Psoas muscle (tissue), 8 donors: ENCODE data around the gene NDUFS1. TPM values are rescaled to one million over a fixed set of nuclear protein-coding genes. Genes with fewer than 3 reads are reported as not detected.

Source experiments
- ATAC-seq, 4 donors: fragments of 200-7000 bp; cut with Tn5 transposase; one replicate each; pipeline ENCODE4 v1.9.1; 2020; ENCODE audit warnings: moderate library complexity in 3 of 4, mild to moderate bottlenecking in 2 of 4
- DNase-seq, 2 donors: peaks; one replicate each; pipeline ENCODE4 v3.0.0-alpha.2; 2020
- H3K27ac ChIP-seq: fragments of 200-600 bp; one replicate; pipeline ENCODE4 v1.8.0; 2022
- H3K27me3 ChIP-seq, 3 donors: fragments of 200-600 bp in 1 of 3; one replicate each; pipeline versions ENCODE4 v1.6.1 to v1.8.0; 2013 to 2022; ENCODE audit warnings: low read length in 2 of 3, mild to moderate bottlenecking in 2 of 3, moderate library complexity in 1 of 3; ENCODE audit not compliant: insufficient read depth in 3 of 3
- H3K36me3 ChIP-seq, 2 donors: fragments of 200-600 bp in 1 of 2; one replicate each; pipeline versions ENCODE4 v1.6.1 to v1.8.0; 2013 to 2022; ENCODE audit warnings: low read depth in 1 of 2, mild to moderate bottlenecking in 1 of 2, moderate library complexity in 1 of 2; ENCODE audit not compliant: insufficient read depth in 1 of 2
- H3K4me1 ChIP-seq: fragments of 200-600 bp; one replicate; pipeline ENCODE4 v1.8.0; 2022
- H3K4me3 ChIP-seq: fragments of 200-600 bp; one replicate; pipeline ENCODE4 v1.8.0; 2022; ENCODE audit warnings: mild to moderate bottlenecking
- H3K9me3 ChIP-seq: fragments of 200-600 bp; one replicate; pipeline ENCODE4 v1.8.0; 2022
- WGBS, 3 donors: extraction: QIAGEN DNeasy Blood & Tissue Kit; methylation state at CpG; one replicate each; pipeline versions ENCODE4 v1.1.6 to v1.1.7; 2013; 5-methylcytosine and 5-hydroxymethylcytosine counted together
- intact Hi-C, 2 donors: fragments of 100-400 bp; cut with DNase I; formaldehyde crosslinking; loops; one replicate each; pipeline versions ENCODE4 v1.11.0 to v1.14.2; 2022
- polyA plus RNA-seq, 3 donors: library from polyadenylated mRNA; stranded (reverse); fragments of 200-250 nt; gene quantifications; one replicate each; pipeline ENCODE4 v1.2.3, GENCODE V29; 2013
- total RNA-seq, 4 donors: library from RNA; stranded (reverse); fragmentation: NEBNext Ultra II Directional in 2 of 4; extraction: Animal tissue kit (Norgen Biotek cat#: 25700) in 2 of 4; gene quantifications; one replicate each; pipeline versions ENCODE4 v1.2.1 to v1.2.4, GENCODE V29; 2021 to 2023
- TF ChIP-seq, protein P1 (sequence below): fragments of 200-600 bp; IDR thresholded peaks from one replicate; pipeline ENCODE4 v1.8.0; 2022; ENCODE audit warnings: antibody characterized with exemption
- donor health status: healthy with polysubstance abuse.
- donor health status: DM: no; HTN: no; CAD: no; lungs with moderate emphysema.
- donor health status: Bipolar disorder and iron deficiency.
- donor health status: healthy.
- donor health status: DM: yes; HTN: yes; CAD: no.
- donor health status: DM: no; HTN: no; CAD: no.
- donor health status: DM: no; HTN: no; CAD: no.
- donor health status: DM: yes; HTN: yes; CAD: no.

NDUFS1 gene
- total and polyA plus RNA-seq, 7 donors, result 117 to 420 (median 231) TPM

DNA sequence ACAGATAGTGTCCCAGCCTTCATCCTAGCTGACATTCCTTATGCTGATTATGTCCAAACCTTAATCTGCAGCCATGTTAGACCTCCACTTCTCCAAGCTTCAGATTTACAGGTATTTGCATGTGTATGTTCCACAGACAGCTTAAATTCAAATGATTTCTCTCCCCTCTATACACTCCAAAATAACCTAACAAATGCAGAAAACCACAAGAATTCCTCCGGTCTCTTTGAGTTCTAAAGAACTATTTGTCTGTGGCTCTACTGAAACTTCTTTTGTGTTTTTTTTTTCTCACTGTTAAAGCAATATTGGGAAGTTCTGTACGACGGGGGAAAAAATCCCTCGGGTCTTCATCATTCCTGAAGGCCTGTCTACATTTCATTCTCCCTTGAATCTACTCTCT is 8.6 kb downstream of the NDUFS1 start:
- Histone ChIP-seq H3K27ac (no peak overlapping the region), H3K27me3 (no peaks in the 10 kb centered on the region), H3K4me1 (peaks cover 10% of the 10 kb centered on the region), H3K36me3 (peaks cover 9 to 72% of the 10 kb centered on the region in 2 donors), H3K9me3 (no peaks in the 10 kb centered on the region), H3K4me3 (no peak overlapping the region)
- TF ChIP-seq, protein P1, sequence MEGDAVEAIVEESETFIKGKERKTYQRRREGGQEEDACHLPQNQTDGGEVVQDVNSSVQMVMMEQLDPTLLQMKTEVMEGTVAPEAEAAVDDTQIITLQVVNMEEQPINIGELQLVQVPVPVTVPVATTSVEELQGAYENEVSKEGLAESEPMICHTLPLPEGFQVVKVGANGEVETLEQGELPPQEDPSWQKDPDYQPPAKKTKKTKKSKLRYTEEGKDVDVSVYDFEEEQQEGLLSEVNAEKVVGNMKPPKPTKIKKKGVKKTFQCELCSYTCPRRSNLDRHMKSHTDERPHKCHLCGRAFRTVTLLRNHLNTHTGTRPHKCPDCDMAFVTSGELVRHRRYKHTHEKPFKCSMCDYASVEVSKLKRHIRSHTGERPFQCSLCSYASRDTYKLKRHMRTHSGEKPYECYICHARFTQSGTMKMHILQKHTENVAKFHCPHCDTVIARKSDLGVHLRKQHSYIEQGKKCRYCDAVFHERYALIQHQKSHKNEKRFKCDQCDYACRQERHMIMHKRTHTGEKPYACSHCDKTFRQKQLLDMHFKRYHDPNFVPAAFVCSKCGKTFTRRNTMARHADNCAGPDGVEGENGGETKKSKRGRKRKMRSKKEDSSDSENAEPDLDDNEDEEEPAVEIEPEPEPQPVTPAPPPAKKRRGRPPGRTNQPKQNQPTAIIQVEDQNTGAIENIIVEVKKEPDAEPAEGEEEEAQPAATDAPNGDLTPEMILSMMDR, result no peak
- DNase-seq (no peak), ATAC-seq (no peak)
- intact Hi-C loops, result loop anchor here in 1 of 2 donors (10.0 kb wide), 1 partner anchor 126 kb away; no protein-coding TSS in a partner anchor
- 77 to 84% (median 83%) methylated on average over 4 of the region's 4 CpGs for WGBS, 3 donors

DNA sequence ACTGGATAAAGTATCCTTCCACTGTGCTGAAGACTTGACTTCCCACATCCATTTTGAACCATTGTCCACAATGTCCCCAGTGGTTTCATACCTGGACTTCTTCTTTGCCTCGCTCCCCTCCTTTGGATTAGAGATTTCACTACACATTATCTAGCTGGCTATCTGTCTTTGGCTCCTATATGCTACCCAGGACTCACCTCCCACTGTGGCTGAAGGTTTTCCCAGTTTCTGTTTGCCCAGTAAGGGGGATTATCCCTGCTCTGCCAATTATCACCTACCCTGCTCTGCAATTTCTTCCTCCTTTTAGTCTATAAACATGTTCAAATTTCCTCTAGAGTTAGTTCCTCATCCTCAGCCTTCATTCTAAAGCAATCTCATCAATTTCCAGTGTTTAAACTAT is 9.1 kb downstream of the NDUFS1 start:
- intact Hi-C loops, result loop anchor here in 1 of 2 donors (10.0 kb wide), 1 partner anchor 125 kb away; no protein-coding TSS in a partner anchor
- H3K27me3 ChIP-seq, result no peaks in the 10 kb centered on the region
- H3K36me3 ChIP-seq, result peaks cover 10 to 77% of the 10 kb centered on the region in 2 donors
- ATAC-seq (no peak), DNase-seq (no peak)
- H3K27ac ChIP-seq, result no peak overlapping the region
- WGBS, 3 donors, result 95 to 100% (median 100%) methylated on average over 1 of the region's 1 CpG
- peaks cover 10% of the 10 kb centered on the region for H3K4me1 ChIP-seq
- no peak overlapping the region for H3K4me3 ChIP-seq
- no peaks in the 10 kb centered on the region for H3K9me3 ChIP-seq
- TF ChIP-seq, protein P1, result no peak

DNA sequence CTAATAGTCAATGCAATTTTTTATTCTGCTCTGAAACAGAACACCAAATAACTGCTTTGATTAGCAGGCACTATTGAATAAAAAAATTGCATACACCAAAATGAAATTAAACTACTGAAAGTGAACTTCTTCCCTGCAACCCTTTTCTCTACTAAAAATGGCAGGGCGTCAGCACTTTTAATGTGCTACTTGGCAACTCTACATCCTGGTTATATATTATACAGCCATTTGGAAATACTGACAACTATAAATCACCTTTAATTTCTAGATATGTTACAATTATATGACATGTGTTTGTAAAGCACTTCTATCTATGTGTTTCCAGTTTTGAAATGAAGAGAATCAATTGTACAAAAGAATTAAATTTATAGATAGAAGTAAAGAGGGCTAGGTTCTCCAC is 9.9 kb downstream of the NDUFS1 start:
- peaks cover 8% of the 10 kb centered on the region for H3K4me1 ChIP-seq
- H3K27ac ChIP-seq, result no peak overlapping the region
- peaks cover 10 to 85% of the 10 kb centered on the region in 2 donors for H3K36me3 ChIP-seq
- ATAC-seq (no peak), DNase-seq (no peak)
- no peaks in the 10 kb centered on the region for H3K27me3 ChIP-seq
- TF ChIP-seq, protein P1, result no peak
- 84 to 95% (median 88%) methylated on average over 1 of the region's 1 CpG for WGBS, 3 donors
- intact Hi-C loops, result loop anchor here in 1 of 2 donors (10.0 kb wide), 1 partner anchor 145 kb away; no protein-coding TSS in a partner anchor
- H3K4me3 ChIP-seq, result no peak overlapping the region
- H3K9me3 ChIP-seq, result no peaks in the 10 kb centered on the region

DNA sequence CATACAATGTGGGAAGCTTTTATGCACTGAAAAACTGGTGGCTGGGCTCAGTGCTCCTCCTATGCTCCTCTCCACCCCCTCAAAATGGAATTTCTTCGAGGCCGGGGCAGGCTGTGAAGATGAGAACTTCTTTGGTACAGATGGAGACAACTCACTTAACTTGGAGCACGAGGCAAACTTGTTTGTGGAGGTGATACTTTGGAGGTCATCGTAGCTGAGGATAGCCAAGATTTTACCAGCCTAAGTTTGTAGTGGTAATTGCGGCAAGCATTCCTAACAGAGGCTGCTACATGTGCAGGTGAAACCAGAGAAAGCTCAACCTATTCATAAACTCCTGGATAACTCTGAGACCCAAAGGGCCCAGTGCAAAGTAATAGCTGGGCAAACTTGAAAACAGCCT is 13.6 kb downstream of the NDUFS1 start:
- Histone ChIP-seq H3K4me3 (no peak overlapping the region), H3K27me3 (no peaks in the 10 kb centered on the region), H3K9me3 (no peaks in the 10 kb centered on the region), H3K27ac (no peak overlapping the region), H3K36me3 (peaks cover 10 to 100% of the 10 kb centered on the region in 2 donors), H3K4me1 (no peaks in the 10 kb centered on the region)
- intact Hi-C loops, result loop anchor here in 1 of 2 donors (10.0 kb wide), 1 partner anchor 141 kb away; no protein-coding TSS in a partner anchor
- 57 to 64% (median 57%) methylated on average over 5 of the region's 5 CpGs for WGBS, 3 donors
- no peak for DNase-seq
- TF ChIP-seq, protein P1, result no peak
- ATAC-seq, result no peak

DNA sequence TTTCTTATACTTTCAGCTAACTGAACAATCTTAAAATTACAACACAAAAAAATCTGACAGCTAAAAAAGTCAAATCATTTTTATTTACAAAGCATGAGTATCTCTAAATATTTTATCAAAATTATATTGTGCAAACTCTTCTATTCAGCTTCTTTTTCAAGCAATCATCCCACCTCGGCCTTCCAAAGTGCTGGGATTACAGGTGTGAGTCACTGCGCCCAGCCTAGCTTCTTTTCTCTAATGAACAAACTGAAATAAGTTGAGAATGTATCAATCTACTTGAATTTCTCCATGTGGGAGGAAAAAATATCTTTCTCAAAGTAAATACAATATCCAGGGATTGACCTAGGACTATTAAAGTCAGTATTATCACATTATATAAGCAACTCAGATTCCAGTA is 14.9 kb downstream of the NDUFS1 start:
- H3K27ac ChIP-seq, result no peak overlapping the region
- intact Hi-C loops, result loop anchor here in 1 of 2 donors (10.0 kb wide), 1 partner anchor 140 kb away; no protein-coding TSS in a partner anchor
- H3K27me3 ChIP-seq, result no peaks in the 10 kb centered on the region
- no peak overlapping the region for H3K4me3 ChIP-seq
- no peaks in the 10 kb centered on the region for H3K4me1 ChIP-seq
- peaks cover 5 to 100% of the 10 kb centered on the region in 2 donors for H3K36me3 ChIP-seq
- WGBS, 3 donors, result 95 to 100% (median 96%) methylated on average over 2 of the region's 2 CpGs
- H3K9me3 ChIP-seq, result no peaks in the 10 kb centered on the region
- TF ChIP-seq, protein P1, result no peak
- DNase-seq (no peak), ATAC-seq (no peak)
